HG03571 (cell line): Measurements from ENCODE around the gene URAD.
"Not testable (repeated sequence)": the region's sequence is repeated elsewhere in the genome, so short reads cannot be mapped to it uniquely, and the experiment has no call there.

Source experiments
- ATAC-seq: cut with Tn5 transposase; IDR thresholded peaks from one replicate; pipeline ENCODE4 v1.9.1; 2021; ENCODE audit not compliant: unreplicated experiment

URAD gene

DNA sequence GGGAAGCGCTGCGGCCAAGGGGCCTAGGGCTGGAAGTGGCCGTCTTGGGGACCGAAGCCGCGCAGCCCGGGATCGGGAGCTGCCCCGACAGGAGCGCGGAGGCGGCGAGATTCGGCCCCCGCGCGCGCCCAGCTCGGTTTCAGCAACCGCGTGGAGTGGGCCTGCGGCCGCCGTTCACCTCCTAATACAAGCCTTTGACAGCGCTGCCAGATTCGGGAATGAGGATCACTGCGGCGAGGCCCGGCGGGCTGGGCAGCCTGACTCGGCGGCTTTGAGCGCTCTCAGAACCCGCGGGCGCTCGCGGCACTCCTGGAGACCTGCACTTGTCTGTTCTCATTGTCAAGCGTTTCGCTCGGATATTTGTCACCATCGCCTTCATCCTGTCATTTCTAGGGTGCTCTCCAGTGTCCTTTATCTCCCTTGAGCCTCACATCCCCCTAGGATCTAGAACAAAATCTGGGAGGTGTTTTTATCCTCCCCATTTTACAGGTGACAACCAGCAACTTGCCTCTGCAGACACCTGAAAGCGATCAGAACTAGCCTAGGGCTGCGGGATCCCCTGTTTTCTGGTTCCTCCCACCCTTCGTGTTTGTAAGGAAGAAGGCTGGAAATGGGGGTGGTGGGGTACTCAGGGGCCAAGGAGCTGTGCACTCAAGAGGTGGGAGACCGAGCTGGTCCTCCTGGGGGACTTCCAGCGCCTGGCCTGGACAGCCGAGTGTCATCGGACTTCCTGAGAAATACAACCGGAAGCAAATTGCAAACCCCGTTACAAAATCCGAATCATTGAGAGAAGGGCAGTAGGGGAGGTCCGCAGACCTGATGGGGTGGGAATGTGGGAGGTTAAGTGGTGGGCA is 17.9 kb downstream of the URAD start:
- ATAC-seq, result no peak

DNA sequence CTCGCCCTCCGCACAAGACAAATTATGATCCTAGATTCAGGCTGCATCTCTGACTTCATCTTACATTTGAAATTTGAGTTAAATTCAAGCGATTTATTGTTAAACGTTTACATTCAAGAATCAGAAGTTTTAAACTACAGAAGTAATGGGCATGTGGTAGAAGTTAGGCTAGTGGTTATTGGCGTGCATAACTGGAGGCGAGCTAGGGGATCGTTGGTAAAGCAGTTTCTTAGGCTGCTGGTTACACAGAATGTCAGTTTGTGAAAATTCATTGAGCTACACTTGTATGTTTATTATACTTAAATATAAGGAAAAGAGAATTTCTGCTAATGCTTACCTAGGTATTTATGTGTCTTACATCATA is 18.6 kb downstream of the URAD start:
- no peak for ATAC-seq

DNA sequence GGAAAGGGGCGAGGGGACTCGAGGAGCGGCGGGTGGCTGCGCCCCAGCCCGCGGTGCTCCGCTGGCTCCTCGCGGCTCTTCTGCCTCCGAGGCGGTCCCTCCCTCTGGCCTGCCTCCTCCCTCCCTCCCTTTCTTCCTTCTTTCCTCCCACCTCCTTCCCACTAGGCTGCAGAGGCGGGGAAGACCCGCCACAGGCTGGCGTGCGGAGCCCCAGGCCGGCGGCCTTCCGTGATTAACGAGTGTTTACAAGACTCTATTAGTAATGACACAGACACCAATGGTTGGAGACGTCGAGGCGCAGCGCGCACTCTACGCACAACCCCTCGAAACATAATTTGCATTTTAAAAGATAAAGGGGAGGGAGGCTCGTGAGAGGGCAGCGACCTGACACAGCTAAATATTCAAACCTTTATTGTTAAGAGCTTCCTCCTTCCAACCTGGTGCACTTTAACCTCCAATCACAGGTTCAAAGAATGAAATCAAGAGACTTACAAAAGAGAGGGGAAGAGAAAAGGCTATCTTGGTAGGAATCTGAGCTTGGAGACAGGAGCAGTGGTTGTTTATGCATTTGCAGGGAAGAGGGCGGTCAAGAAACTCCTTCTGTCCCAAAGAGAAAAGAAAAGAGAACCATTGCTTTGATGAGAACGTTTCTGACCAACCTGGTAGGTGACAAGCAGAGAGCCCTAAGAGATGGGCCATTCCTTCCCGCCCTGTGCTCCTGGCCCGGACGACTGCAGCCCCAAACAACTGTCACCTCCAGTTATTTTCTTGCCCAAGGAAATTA is 19.2 kb downstream of the URAD start, which contains the start of gene CDX2:
TSS of gene CDX2 (minus strand) at position 234 of the 784 bp plus-strand sequence. CDS start 309 bp downstream, outside the sequence.
- ATAC-seq, result no peak

- ATAC-seq, result no peak
Measured at GRCh38 chr13:27968316-27969081, 20.0 kb downstream of the URAD start.

GRCh38 chr13:27967736-27968315 is 20.7 kb downstream of the URAD start:
- ATAC-seq, result no peak

- ATAC-seq, result no peak
Measured at GRCh38 chr13:27967203-27967735, 21.2 kb downstream of the URAD start.

DNA sequence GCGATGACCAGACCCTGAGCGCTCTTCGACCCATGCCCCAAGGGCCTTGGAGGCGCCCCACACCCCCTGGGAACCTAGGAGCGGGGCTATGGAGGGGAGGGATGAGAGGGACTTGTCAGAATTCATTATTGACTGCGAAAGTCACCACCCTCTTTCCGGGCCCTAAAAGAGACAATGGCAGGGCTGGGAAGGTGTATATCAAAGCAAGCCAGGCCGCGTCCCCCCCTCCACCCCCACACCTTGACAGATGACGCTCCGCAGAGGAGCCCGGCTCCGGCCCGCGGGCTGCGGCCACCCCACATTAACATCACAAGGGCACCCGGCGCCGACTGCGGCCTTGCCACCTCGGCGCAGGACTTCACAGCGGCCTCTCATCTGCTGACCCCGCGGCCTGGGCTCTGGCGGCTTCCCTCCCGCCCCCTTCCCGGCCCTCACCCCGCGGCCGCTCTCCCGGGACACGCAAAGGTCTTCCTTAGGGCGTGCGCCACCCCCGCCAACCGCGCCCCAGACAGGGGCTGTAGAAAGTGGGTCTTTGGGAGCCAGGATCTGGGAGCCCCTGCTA is 21.8 kb downstream of the URAD start:
- ATAC-seq, result no peak

DNA sequence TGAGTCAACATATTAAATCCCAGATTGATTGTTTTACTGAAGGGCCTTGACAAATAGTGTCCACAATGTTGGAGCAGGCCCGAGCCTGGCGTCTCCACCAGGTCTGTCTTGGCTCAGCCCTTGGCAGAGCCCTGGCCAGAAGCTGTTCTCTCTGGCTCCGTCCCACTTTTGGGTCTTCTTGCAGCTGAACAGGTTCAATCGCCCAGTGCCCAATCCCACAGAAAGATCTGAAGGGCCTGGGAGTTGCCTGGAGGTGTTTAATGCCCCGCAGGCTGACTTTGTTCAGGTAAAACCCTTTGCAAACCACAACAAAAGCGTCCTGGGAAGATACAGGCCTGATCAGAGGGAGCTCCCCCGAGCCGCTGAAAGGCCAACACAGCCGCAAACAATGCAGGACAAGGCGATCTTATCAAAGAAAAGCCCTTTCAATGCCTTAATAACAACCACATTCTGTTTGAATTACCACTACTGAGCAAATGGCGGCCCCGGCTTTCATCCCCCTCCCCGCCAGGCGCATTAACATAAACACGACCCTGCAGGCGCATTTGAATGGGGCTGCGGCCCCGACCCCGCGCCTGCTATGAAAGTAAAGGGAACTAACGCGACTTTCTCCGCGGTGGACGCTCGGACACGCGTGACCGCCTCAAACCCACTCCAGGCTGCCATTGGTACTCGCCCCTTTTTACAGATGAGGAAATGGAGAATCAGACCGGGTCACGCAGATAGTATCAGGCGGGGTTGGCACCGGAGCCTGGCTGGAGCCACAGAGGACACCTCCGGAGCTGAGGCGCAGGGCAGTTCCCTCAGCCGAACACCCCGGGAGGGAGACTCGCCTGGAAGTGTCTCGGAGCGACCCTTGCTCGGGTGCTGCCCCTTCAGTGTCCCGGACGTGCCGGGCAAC is 22.5 kb downstream of the URAD start:
- no peak for ATAC-seq

- no peak for ATAC-seq
Measured at GRCh38 chr13:27965343-27965739, 23.2 kb downstream of the URAD start.

GRCh38 chr13:27964741-27965323 is 23.7 kb downstream of the URAD start:
- ATAC-seq, result no peak

GRCh38 chr13:27964206-27964605 is 24.3 kb downstream of the URAD start:
- not testable (repeated sequence) for ATAC-seq

- ATAC-seq, result no peak
Measured at GRCh38 chr13:27963491-27963890, 25.0 kb downstream of the URAD start.

GRCh38 chr13:27962982-27963381 is 25.5 kb downstream of the URAD start:
- no peak for ATAC-seq

- ATAC-seq, result no peak
Measured at GRCh38 chr13:27962128-27962841, 26.2 kb downstream of the URAD start.

GRCh38 chr13:27961227-27962085 is 27.0 kb downstream of the URAD start:
- no peak for ATAC-seq

DNA sequence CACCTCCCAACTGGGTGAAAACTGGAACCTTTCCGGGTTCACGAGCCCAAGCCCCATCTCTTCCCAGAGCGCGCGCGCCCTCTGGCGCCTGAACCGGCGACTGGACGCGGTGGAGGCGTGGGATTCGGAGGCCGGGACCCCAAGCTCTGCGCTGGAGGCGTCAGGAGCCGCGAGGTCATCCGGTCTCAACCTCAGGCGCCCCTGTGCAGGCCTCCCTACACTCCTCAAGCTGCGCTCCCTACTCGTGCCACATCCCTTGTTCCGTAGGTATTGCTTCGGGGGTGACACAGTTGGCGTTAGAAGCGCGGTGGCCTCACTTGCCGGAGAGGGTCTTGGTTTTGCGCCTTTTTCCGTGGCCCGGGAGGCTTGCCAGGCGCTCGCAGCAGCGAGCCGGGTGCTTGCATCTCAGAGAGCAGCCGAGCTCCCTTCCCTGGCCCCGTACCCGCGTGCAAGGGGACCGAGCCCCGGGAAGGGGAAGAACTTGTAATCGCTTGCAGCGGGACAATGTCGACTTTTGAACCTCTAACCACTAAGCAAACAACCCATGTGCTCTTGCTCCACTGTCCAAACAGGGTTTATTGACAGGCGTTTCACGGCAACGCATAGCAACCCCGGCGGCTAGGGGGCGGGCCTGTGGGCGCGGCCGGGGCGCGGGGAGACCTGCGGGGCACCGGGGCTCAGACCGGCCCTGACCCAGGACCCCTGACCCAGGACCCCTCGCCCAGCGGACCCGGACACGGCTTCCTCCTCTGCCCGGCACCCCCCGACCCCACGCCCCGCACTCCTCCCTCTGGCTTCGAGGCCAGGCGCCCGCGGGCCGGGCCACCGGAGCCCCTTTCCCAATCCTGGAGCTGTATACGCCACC is 27.9 kb downstream of the URAD start:
- ATAC-seq, result no peak

- ATAC-seq, result no peak
Measured at GRCh38 chr13:27959976-27960361, 28.5 kb downstream of the URAD start.
